C4-2B (cell line): ENCODE results near the gene DCUN1D3.

Experiments
- ZFX ChIP-seq: fragments of 450-650 bp; IDR thresholded peaks from 2 replicates; pipeline ENCODE4 v1.6.1; 2017
- TF ChIP-seq, protein P1 (sequence below): fragments of 450-650 bp; conservative IDR thresholded peaks from 2 replicates; pipeline ENCODE4 v1.5.1; 2017; ENCODE audit warnings: mild to moderate bottlenecking

GRCh38 chr16:20925751-20926150 lies 25.6 kb upstream of the DCUN1D3 start:
- TF ChIP-seq, protein P1, sequence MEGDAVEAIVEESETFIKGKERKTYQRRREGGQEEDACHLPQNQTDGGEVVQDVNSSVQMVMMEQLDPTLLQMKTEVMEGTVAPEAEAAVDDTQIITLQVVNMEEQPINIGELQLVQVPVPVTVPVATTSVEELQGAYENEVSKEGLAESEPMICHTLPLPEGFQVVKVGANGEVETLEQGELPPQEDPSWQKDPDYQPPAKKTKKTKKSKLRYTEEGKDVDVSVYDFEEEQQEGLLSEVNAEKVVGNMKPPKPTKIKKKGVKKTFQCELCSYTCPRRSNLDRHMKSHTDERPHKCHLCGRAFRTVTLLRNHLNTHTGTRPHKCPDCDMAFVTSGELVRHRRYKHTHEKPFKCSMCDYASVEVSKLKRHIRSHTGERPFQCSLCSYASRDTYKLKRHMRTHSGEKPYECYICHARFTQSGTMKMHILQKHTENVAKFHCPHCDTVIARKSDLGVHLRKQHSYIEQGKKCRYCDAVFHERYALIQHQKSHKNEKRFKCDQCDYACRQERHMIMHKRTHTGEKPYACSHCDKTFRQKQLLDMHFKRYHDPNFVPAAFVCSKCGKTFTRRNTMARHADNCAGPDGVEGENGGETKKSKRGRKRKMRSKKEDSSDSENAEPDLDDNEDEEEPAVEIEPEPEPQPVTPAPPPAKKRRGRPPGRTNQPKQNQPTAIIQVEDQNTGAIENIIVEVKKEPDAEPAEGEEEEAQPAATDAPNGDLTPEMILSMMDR: no peak
- no peak for TF ChIP-seq ZFX
